Kidney capillary endothelial cell (primary cell): ENCODE results near the gene CCDC137.

Experiments
- DNase-seq: peaks from one replicate; pipeline ENCODE4 v3.0.0-alpha.2; 2018; ENCODE audit warnings: low spot score

The CCDC137 gene

GRCh38 chr17:81682565-81683207 is 16.1 kb downstream of the CCDC137 start:
- no peak for DNase-seq

- no peak for DNase-seq
Observed at GRCh38 chr17:81683208-81683583, 16.7 kb downstream of the CCDC137 start.

DNA sequence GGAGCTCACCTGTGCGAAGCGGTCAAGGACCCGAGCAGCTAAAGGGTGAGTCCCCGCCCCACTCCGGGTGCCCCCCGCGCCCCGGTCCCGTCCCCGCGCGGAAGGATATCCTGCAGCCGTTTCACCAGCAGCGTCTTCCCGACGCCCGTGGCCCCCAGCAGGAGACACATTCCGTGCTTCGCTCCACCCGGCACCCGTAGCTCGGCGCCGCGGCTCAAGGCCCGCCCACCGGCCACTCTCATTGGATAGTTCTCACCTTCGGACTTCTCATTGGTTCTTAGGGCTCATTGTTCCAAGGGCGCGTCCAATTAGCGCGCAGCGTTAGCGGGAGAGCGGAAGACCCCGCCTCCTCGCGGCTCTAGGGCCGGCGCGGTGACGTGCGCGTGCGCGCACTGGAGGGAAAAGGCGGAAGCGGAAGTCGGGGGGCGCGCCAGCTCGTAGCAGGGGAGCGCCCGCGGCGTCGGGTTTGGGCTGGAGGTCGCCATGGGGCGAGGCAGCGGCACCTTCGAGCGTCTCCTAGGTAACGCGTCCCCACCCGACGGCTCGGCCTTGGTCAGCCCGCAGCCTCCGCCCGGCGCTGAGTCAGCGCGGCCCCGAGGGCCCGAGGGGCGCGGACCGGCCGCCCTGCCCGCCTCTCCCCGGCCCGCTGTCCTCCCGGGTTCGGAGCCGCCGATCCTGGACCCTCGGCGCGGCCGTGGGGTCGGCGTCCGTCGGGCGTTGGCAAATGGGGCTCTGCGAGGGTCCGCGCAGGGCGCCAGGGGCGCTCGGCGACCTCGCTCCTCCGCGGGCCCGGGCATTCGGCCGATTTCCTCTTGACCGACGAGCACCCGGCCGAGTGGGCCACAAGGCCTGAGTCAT is 17.3 kb downstream of the CCDC137 start, which contains the start of the genes ARL16 and HGS:
Gene ARL16, minus strand, starts transcription at position 214 of the 858 bp plus-strand sequence. Its CDS starts 44 bp downstream, at position 170.
Gene HGS, plus strand, starts transcription at position 428 of the 858 bp plus-strand sequence. Its CDS starts 56 bp downstream, at position 484.
- peak; percentile 99 for DNase-seq

DNA sequence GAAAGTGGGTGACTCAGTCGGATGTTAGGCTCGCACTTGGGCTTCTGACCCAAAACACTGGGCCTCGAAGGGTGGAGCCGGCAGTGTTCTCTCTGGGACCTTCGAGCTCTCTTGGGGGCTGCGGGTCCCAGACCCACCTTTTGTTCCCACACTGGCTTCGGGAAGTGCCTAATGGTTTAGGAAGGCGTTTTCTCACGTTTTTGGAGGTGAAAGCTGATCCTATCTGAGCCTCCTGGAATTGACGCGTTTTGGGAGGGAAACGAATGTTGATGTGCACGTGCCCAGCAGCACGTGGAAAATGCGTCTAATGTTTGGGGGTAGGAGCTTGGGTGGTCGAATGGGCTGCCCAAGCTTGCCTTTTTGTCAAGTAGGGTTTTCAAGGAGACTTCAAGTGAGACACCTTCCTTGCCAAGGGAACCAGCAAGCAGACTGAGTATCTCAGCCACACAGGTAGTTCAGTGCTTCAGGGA is 17.9 kb downstream of the CCDC137 start:
- no peak for DNase-seq

DNA sequence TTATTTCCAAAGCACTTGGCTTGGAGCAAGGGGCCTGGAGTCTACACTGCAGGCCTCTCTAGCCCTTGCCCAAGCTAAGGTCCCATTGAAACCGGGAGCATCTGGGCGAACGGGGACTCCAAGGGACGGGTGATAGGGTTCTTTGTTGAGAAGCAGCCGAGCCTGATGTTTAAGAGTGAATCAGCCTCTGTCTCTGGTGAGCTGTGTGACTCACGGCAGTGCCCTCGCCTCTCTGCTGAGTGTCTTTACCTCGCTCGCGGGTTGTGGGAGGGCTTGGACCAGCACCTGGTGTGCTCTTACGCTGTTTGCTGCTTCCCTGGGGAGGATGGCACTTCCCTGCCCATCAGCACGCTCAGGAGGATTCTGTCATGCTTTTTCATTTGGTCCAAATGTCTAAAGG is 18.6 kb downstream of the CCDC137 start:
- peak; percentile 62 for DNase-seq

DNA sequence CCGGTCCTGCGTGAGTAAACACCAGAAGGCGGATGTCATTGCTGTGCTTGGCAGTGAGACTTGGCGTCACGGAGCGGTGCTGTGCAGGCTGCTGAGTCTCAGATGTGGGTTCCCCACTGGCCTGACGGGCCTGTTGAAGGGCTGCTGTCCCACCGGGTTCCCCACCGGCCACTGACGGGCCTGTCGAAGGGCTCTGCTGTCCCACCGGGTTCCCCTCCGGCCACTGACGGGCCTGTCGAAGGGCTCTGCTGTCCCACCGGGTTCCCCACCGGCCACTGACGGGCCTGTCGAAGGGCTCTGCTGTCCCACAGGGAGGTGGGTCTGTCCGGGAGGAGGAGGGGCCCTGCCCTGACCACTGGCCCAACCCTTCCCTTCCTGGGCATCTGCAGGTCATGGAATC is 20.1 kb downstream of the CCDC137 start:
- DNase-seq, result no peak

- no peak for DNase-seq
Observed at GRCh38 chr17:81687770-81688541, 21.4 kb downstream of the CCDC137 start.

GRCh38 chr17:81688616-81689015 is 22.1 kb downstream of the CCDC137 start:
- no peak for DNase-seq

GRCh38 chr17:81690066-81690465 is 23.5 kb downstream of the CCDC137 start:
- DNase-seq, result no peak

- no peak for DNase-seq
Observed at GRCh38 chr17:81690549-81690948, 24.0 kb downstream of the CCDC137 start.

DNA sequence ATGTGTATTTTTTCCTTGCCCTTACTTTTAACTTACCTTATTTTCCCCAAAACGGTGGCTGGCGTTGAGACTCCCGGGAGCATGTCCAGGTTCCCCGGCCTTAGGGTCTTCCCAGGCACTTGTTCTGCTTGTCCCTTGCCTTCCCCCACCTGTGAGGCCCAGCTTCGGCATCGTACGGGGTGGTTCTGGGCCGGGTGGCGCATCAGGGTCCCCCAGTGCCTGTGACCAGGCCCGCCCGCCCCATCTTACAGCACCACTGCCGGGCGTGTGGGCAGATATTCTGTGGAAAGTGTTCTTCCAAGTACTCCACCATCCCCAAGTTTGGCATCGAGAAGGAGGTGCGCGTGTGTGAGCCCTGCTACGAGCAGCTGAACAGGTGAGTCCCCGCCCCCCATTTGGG is 24.7 kb downstream of the CCDC137 start:
- DNase-seq, result no peak

GRCh38 chr17:81691608-81692007 is 25.1 kb downstream of the CCDC137 start:
- DNase-seq, result no peak

DNA sequence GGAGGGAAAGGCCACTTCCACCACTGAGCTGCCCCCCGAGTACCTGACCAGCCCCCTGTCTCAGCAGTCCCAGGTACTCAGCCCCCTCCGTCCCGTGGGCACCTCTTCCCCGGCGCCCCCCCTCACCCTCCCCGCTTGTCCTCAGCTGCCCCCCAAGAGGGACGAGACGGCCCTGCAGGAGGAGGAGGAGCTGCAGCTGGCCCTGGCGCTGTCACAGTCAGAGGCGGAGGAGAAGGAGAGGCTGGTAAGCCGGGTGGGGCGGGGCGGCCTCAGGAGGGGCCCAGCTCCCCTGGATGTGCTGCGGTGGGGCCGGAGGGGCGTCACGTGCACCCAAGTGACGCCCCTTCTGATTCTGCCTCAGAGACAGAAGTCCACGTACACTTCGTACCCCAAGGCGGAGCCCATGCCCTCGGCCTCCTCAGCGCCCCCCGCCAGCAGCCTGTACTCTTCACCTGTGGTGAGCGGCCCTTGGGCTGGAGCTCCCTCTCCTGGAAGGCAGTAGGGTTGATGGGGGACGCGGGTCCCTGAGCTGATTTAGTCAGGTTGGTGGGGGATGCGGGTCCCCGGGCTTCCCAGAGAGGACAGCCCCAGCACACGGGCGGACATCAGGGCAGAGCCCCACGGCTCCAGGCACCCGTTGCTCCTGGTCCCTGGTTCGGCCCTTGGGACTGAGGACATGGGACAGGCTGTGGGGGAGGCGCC is 27.1 kb downstream of the CCDC137 start:
- DNase-seq, result no peak

GRCh38 chr17:81694810-81695209 is 28.3 kb downstream of the CCDC137 start:
- DNase-seq, result no peak

GRCh38 chr17:81695211-81695610 is 28.7 kb downstream of the CCDC137 start:
- DNase-seq, result no peak

- no peak for DNase-seq
Observed at GRCh38 chr17:81695801-81696200, 29.3 kb downstream of the CCDC137 start.

GRCh38 chr17:81696218-81696941 is 29.8 kb downstream of the CCDC137 start:
- DNase-seq, result no peak

GRCh38 chr17:81697261-81698044 is 30.9 kb downstream of the CCDC137 start:
- no peak for DNase-seq

- DNase-seq, result no peak
Observed at GRCh38 chr17:81700353-81701287, 34.1 kb downstream of the CCDC137 start.
